SU-DHL-6 (cell line): Measurements from ENCODE around the gene EXOC3L4.

Source experiments
- CTCF ChIP-seq: fragments of 200-600 bp; sonication (generic); IDR thresholded peaks from one replicate; pipeline ENCODE4 v1.5.1; 2017; ENCODE audit warnings: antibody characterized with exemption, mild to moderate bottlenecking, low read length, moderate library complexity; ENCODE audit not compliant: insufficient read depth, poor library complexity, severe bottlenecking
- EZH2phosphoT487 ChIP-seq: fragments of 200-600 bp; sonication (generic), shearing (Covaris generic); conservative IDR thresholded peaks from 2 replicates; pipeline ENCODE4 v1.6.1; 2018; ENCODE audit warnings: mild to moderate bottlenecking, antibody characterized with exemption, low read length, moderate library complexity, mixed read lengths

GRCh38 chr14:103074729-103075367 is 19.7 kb upstream of the EXOC3L4 start:
- TF ChIP-seq CTCF: no peak
- TF ChIP-seq EZH2phosphoT487: no peak
